GM21447 (cell line): ENCODE data around the gene HNRNPM.
"Not testable (repeated sequence)": the region's sequence is repeated elsewhere in the genome, so short reads cannot be mapped to it uniquely, and the experiment has no call there.

Experiments used
- ATAC-seq: cut with Tn5 transposase; IDR thresholded peaks from one replicate; pipeline ENCODE4 v1.9.1; 2021; ENCODE audit not compliant: unreplicated experiment

Gene HNRNPM

DNA sequence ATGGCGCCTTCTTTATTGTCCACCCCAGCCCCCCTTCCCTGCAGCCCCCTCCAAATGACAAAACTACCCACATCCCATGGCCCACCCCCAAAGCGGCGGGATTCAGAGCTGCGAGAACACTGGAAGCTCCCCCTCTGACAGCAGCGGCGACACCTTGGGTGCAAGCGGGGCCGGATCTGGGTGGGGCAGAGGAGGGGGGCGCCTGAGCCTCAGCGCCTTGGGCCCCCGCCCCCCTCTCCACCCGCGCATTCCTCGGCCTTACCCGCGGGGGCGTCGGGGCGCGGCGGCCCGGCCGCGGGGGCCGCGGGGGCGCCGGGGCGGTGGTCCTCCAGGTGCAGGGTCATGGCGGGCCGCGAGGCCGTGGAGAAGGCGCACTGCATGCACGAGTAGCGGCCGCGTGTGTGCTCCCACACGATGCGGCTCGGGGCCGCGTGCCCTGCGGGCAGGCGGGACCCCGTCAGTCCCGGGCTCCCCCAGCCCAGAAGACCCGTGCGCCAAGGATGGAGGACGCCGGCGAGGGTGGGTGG is 65.9 kb downstream of the HNRNPM start:
- ATAC-seq: no peak

- no peak for ATAC-seq
Measured at GRCh38 chr19:8511573-8512101, 66.9 kb downstream of the HNRNPM start.

- no peak for ATAC-seq
Measured at GRCh38 chr19:8512115-8512967, 67.6 kb downstream of the HNRNPM start.

GRCh38 chr19:8513036-8513686 is 68.4 kb downstream of the HNRNPM start:
- no peak for ATAC-seq

DNA sequence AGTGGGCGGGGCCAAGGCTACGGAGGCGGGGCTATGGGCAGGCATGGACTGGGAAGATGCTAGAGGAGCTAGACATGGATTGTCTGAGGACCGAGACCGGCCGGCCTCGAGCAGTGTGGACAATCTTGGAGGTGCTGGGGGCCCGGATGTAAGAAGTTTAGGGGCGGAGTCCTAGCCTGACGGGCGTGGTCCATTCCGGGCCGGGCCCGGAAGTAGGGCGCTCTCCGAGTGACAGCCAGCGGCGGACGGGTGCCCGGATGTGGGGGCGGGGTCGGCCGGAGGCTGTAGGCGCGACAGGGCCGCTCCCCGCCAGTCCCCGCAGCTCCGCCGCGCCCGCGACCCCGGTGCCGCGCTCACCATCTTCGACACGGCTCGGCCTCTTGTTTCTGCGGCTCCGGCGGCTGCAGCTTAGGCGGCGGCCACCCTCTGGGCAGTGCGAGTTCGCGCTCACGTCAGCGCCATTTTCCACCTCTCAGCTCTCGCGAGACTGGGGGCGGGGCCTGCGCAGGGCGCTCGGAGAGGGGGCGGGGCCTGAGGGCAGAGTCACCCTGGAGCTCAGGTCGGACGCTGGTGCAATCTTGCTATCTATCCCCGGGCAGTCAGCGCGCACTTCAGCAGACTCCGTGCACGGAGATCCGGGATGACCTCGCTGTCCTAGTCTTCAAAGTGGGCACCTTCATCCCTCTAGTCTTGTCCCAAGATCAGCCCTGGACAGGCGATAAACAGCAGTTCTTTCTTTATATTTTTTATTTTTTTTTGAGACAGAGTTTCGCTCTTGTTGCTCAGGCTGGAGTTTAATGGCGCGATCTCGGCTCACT is 69.1 kb downstream of the HNRNPM start, which contains the start of gene ZNF414:
Gene ZNF414, minus strand, starts transcription at position 481 of the 818 bp plus-strand sequence. Its CDS starts 121 bp downstream, at position 360.
- peak; percentile 89 for ATAC-seq

GRCh38 chr19:8514505-8515009 is 69.8 kb downstream of the HNRNPM start:
- ATAC-seq: not testable (repeated sequence)

DNA sequence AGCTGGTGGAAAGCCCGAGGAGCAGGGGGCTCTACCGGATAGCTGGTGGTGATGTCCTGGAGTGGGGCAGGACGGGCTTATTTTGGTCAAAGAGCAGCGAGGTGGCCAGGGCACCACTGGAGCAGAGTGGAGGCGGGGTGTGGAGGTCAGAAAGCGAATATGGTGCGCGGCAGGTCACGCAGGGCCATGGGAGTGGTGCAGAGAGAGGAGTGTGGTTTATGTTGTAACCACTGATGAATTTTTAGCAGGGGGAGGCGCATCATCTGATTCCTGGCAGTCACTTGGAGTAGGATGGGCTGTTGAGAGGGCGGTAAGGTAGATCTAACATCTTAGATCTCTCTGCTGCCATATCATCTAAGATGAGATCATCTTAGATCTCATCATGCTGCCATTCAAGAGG is 70.5 kb downstream of the HNRNPM start:
- no peak for ATAC-seq

- no peak for ATAC-seq
Measured at GRCh38 chr19:8517551-8518442, 73.0 kb downstream of the HNRNPM start.

DNA sequence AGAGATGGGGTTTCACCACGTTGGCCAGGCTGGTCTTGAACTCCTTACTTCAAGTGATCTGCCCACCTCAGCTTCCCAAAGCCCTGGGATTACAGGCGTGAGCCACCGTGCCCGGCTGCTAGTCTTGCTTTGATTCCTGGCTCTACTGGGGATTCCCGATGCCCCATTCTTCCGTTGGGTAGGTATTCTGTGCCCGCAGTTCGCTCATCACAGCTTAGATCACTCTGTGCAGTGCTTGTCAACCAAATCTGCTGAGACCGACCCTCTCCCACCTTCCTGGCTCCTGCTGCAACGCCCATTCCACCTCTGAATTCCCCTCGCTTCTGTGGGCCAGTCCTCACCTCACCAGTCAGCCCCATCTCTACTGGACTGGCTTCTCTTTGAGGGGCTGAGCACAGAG is 73.8 kb downstream of the HNRNPM start:
- no peak for ATAC-seq

GRCh38 chr19:8519388-8519787 is 74.6 kb downstream of the HNRNPM start:
- no peak for ATAC-seq

DNA sequence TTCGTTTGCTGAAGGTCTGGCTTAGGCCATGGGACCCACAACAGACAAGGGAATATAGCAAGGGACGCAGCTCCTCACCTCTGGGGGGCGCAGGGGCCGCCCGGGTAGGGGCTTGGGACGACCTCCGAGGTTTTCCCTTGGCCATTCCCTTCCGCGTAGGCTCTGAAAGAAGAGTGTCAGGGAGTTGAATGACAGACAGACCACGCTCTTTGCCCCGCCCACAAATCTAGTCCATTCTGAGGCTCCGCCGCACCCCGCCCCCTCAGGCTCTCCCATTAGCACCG is 80.6 kb downstream of the HNRNPM start:
- no peak for ATAC-seq

- no peak for ATAC-seq
Measured at GRCh38 chr19:8526345-8527091, 81.7 kb downstream of the HNRNPM start.

DNA sequence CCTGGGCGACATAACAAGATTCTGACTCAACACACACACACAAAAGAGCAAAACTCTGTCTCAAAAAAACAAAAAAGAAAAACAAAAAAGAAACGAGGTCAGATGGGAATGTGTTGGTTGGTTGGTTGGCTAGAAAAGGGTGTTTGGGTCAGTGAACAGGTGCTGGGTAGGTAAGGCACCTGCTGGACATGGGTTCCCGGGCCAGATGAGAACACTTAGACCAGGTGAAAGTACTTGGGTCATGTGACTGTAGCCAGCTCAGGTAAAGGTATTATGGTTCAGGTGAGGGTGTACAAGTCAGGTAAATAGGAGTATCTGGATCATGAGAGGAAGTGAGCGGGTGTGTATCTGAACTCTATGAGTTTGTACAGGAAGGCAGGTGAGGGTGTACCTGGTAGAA is 83.7 kb downstream of the HNRNPM start:
- no peak for ATAC-seq

- ATAC-seq: no peak
Measured at GRCh38 chr19:8529369-8530006, 84.7 kb downstream of the HNRNPM start.

DNA sequence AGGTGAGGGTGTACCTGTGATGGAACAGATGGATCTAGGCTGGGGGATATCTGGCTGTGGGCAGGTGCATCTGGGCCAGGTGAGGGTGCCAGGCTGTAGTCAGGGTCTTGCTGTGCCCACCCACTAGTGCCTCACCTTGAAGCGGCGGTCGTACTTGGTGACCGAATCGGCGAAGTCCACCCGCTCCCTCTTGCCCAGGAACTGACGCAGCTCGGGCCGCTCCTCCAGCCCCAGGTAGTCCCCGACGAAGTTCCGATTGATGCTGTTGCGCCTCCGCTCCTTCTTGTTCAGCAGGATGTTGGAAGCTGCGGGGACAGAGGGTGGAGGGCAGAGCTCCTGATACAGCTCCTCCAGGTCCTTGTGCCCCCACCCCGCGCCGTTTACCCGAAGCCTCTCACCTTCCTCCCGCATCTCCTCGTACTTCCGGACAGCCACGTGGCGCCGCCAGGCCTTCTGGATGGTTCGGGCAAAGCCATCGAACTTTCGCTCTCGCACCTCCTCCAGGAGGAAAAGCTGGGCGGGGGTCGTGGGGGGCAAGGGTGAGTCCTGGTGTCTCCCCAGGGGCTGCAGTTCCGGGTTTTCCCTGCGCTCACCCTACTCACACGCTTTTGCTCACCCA is 85.4 kb downstream of the HNRNPM start:
- ATAC-seq: no peak

DNA sequence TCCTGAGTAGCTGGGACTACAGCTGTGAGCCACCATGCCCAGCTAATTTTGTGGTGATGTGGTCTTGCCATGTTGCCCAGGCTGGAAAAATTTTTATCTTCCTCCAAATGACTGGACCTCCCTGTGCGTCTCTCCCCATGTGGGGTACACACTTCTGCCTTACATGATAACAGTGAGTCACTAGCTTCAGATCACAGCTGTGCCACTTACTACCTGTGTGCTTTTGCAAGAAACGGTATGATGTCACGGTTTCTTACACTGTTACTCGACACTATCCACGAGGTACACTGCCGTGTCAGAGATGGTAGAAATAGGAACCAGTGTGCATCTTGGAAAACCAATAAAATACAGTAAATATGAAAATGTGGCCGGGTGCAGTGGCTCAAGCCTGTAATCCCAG is 86.7 kb downstream of the HNRNPM start:
- ATAC-seq: no peak

DNA sequence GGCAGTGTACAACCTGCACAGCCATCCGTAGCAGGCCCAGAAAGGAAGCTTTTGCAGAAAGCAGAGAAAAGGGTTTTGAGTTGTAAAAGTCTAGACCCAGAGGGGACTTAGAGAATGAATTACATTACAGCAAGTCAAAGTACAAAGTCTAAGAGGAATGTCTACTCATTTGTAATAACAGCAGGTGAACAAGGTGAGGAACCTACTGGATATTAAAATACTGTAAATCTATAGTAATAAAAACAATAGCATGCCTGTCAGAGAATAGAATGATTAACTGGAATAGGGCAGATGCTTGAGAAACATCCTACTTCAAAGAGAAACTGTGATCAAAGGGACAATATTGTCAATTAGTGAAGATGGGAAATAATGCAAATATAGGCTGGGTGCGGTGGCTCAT is 87.5 kb downstream of the HNRNPM start:
- ATAC-seq: no peak

DNA sequence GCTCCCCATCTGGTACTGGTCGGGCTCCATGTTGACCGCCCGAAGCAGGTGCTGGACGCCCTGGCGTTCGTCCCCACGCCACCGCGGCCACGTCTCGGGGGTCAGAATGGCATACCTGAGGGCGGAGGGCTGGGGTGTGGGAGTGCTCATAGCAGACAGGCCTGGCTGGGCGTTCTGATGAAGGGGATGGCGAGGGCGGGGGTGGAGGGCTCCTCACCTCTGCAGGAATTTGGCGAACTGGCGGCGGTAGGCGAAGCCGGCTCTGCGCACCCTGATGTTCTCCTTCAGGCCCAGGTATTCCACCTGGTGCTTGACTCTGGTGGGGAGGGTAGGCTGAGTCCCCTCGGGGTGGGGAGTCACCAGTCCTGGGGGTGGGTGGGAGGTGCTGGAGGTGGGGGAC is 91.5 kb downstream of the HNRNPM start:
- no peak for ATAC-seq
